GM12875 (cell line): ENCODE data around the gene MYO3B.

Source experiments
- H3K4me3 ChIP-seq: one replicate; pipeline ENCODE4 v1.5.1; 2011; ENCODE audit warnings: low read depth, low read length, control low read depth
- CTCF ChIP-seq: IDR thresholded peaks from 2 replicates; pipeline ENCODE4 v1.5.1; 2011; ENCODE audit warnings: low read depth, mild to moderate bottlenecking, control low read depth, inconsistent platforms, low read length, moderate library complexity, borderline replicate concordance; ENCODE audit not compliant: insufficient read depth

The MYO3B gene

GRCh38 chr2:170180031-170180566, 2.2 kb downstream of the MYO3B start:
- no peak for TF ChIP-seq CTCF
- no peak overlapping the region for H3K4me3 ChIP-seq

DNA sequence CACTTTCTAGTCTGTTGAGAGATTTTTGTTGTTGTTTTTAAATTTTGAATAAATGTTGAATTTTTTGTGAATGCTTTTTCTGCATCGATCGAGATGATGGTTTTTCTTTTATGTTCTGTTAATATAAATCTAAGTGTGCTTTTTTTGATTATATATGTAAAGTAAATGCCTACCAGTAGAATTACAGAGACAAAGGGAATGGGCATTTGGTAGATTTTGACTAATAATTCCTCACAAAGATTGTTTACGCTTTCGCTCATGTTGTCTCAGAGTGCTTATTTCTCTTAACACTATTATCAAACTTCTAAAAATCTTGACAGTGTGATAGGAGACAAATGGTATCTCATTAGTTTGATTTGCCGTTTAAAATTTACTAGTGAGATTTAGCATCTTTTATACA, 3.7 kb downstream of the MYO3B start:
- H3K4me3 ChIP-seq: no peak overlapping the region
- TF ChIP-seq CTCF: no peak

DNA sequence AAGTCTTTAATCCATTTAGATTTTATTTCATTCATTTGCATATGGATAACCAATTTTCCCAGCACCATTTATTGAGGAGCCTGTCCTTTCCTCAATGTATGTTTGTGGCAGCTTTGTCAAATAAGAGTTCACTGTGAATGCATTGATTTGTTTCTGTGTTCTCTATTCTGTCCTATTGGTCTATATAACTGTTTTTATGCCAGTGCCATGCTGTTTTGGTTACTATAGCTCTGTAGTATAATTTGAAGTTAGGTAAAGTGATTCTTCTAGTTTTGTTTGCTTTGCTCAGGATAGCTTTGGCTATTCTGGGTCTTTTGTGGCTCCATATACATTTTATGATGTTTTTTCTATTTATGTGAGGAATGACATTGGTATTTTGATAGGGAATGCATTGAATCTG, 7.4 kb downstream of the MYO3B start:
- no peak overlapping the region for H3K4me3 ChIP-seq
- TF ChIP-seq CTCF: no peak

DNA sequence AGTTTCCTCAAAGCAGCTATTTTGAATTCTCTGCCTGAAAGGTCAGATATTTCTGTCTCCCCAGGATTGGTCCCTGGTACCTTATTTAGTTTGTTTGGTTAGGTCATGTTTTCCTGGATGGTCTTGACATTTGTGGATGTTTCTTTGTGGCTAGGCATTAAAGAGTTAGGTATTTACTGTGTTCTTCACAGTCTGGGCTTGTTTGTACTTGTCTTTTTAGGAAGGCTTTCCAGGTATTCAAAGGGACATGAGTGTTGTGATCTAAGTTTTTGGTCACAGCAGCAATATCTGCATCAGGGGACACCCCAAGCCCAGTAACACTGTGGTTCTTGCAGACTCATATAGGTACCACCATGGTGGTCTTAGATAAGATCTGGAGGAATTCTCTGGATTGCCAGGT, 11.8 kb downstream of the MYO3B start:
- TF ChIP-seq CTCF: no peak
- no peak overlapping the region for H3K4me3 ChIP-seq

- TF ChIP-seq CTCF: no peak
- no peak overlapping the region for H3K4me3 ChIP-seq
Observed at GRCh38 chr2:170190172-170190571, 12.2 kb downstream of the MYO3B start.

DNA sequence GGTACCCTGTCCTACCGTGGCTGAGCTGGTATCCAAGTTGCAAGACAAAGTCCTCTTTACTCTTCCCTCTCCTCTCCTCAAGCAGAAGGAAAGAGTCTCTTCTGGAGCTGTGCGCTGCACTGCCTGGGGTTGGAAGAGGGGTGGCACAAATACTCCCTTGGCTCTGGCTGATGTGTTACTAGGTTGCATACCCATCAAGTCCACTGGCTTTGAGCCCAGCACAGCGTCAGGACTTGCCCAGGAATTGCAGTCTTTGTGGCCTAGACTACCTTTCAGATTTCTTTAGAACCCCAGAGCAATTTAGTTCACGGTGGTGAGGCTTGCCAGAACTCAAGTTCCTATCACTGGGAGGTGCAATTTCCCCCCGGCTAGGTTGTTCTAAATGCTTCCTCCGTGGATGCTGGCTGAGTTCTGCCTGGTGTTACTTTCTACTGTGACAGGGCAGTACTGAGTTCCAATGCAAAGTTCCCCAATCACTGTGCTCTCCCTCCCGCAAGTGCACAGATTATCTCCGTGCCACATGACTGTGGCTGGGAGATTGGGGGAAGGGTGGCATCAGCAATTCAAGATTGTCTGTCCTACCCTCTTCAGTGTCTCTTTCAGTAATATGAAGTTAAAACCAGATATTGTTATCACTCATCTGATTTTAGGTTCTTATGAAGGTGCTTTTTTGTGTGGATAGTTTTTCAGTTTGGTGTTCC, 13.4 kb downstream of the MYO3B start:
- H3K4me3 ChIP-seq: no peak overlapping the region
- TF ChIP-seq CTCF: no peak

DNA sequence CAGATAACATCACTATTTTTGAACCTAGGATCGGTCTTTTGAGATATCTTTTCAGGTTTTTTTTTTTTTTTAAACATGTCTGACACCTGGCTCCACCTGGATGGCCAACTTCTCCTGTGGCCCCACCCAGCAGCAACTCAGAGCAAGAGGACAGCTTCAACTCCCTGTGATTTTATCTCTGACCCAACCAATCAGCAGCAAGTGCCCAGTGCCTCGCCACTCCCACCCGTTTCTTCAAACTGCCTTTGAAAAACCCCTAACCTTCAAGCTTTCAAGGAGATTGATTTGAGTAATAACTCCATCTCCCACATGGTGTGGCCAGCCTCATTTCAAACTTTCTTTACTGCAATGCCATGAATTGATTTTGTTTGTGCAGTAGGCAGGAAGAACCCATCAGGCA, 19.0 kb downstream of the MYO3B start:
- TF ChIP-seq CTCF: no peak
- H3K4me3 ChIP-seq: no peak overlapping the region
